ENCODE measurements around the gene KCTD15. TPM values are rescaled to one million over a fixed set of nuclear protein-coding genes. Genes with fewer than 3 reads are reported as not detected.

Gene KCTD15
- total and polyA plus RNA-seq, 12 donors: 3.4 to 21.7 (median 11.2) TPM

DNA sequence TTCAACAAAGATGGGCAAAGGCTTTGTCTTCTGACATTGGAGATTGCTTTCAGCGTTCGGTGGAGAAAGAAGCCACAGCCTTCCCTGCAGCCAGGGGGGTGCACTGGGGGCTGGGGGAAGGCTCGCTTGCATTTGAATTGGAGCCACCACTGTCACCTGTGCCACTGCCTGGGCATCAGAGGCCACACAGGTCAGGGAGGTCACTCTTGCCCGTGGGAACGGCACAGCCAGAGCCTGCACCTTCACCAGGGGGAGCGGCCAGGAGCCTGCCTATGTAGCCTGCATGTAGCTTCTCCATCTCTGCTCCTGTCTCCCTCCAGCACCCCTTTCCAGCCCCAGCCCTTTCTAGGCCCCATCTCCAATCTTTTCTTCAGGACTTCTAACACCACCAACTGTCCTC is 43.7 kb upstream of the KCTD15 start:
- TF ChIP-seq, protein P1, sequence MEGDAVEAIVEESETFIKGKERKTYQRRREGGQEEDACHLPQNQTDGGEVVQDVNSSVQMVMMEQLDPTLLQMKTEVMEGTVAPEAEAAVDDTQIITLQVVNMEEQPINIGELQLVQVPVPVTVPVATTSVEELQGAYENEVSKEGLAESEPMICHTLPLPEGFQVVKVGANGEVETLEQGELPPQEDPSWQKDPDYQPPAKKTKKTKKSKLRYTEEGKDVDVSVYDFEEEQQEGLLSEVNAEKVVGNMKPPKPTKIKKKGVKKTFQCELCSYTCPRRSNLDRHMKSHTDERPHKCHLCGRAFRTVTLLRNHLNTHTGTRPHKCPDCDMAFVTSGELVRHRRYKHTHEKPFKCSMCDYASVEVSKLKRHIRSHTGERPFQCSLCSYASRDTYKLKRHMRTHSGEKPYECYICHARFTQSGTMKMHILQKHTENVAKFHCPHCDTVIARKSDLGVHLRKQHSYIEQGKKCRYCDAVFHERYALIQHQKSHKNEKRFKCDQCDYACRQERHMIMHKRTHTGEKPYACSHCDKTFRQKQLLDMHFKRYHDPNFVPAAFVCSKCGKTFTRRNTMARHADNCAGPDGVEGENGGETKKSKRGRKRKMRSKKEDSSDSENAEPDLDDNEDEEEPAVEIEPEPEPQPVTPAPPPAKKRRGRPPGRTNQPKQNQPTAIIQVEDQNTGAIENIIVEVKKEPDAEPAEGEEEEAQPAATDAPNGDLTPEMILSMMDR (IDR thresholded peaks at IDR 0.05): no peak
- no peak for TF ChIP-seq POLR2A (IDR thresholded peaks at IDR 0.05)
- 74 to 81% (median 78%) methylated on average over 3 to 6 of the region's 6 CpGs for WGBS, 4 donors
- Histone ChIP-seq H3K27ac (no peak overlapping the region), H3K9me3 (replicated peaks in 1 of 3) (no peaks in the 10 kb centered on the region), H3K36me3 (replicated peaks in 1 of 2) (no peaks in the 10 kb centered on the region), H3K4me1 (replicated peaks in 1 of 2) (no peaks in the 10 kb centered on the region), H3K27me3 (no peaks in the 10 kb centered on the region), H3K4me3 (no peak overlapping the region)
- intact Hi-C loops (cut with DNase I): no loop called here
- no peak for DNase-seq

DNA sequence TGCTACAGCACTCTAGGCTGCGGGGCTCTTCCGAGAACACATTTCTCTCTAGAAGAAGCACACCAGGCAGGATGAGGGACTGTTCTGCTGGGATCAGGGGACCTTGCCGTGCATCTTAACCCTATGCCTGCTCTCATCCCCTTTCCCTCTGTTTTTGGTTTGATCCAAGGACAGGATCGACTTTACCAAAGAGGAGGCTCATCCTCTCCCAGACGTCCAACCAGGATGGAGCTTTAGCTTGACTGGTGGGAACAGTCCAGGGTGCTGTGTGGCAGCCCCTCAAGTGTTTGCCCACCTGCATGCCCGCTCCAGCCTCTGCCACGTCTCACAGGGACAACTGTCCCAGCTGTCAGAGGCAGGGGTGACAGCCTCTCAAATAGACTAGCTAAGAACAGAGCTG is 42.3 kb upstream of the KCTD15 start:
- no peak overlapping the region for H3K27ac ChIP-seq
- no peaks in the 10 kb centered on the region for H3K27me3 ChIP-seq
- intact Hi-C loops (cut with DNase I): no loop called here
- no peaks in the 10 kb centered on the region for H3K36me3 ChIP-seq (replicated peaks in 1 of 2)
- H3K9me3 ChIP-seq (replicated peaks in 1 of 3): no peaks in the 10 kb centered on the region
- H3K4me3 ChIP-seq: no peak overlapping the region
- WGBS, 4 donors: 53 to 78% (median 58%) methylated on average over 5 to 7 of the region's 7 CpGs
- TF ChIP-seq, protein P1 (IDR thresholded peaks at IDR 0.05): no peak
- TF ChIP-seq POLR2A (IDR thresholded peaks at IDR 0.05): no peak
- H3K4me1 ChIP-seq (replicated peaks in 1 of 2): no peaks in the 10 kb centered on the region
- no peak for DNase-seq

DNA sequence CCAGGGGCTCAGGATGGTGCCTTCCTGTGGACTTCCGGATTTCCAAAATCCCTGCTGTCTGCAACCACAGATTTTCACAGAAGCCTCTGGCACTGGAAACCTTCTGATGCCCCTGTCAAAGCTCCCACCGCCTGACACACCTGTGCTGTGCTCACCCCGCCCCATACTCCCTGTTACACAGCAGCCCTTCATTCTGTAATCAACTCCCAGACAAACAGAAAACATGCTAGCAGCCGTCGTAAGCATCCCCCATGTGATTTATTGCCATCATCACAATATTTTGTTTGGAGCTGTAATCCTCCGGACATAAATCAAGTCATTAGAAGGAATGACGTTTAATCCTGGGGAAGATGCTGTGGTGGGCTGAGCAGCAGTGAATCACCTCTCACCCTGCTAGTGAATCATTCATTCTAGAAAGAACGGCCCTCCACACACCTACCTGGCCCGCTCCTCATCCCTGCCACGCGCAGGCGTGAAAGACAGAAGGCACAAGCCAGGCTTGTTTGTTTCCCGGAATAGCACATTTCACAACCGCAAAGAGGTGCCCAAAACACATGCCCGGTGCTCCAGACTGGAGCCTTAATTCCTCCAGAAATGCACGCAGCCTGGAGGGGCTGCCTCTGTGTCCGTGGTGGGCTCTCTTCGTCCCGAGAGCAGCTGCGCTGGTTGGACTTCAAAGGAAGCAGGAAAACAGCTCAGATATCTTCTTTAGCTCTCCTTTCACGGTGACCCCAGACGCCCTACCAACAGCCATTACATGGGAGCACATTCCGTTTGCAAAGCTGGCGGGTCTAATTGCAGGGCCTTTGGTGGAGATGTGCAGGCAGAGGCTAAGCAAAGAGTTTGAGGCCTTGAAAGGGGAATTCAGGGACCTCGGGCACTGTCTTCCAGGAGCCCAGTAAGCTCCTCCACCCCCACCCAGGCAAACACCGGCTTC is 41.3 kb upstream of the KCTD15 start:
- intact Hi-C loops (cut with DNase I): no loop called here
- no peaks in the 10 kb centered on the region for H3K27me3 ChIP-seq

DNA sequence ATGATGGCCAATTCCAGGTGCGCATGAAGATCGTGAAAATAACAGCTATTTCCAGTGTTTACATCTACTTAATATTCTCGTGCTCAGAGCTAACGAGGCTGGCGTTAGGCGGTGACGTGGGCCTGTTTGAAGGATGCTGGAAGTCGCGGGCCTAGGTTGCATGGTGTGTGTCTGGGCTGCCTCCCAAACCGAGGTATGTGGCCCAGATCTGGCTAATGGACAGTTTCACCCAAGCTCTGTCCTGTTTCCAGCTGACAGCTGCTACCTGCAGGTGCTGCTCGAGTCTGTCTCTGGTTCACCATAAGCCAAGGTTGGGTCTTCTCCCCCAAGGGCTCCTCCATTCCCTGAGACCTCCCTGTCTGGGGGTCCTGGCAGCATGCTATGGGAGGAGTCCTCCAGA is 40.5 kb upstream of the KCTD15 start:
- H3K9me3 ChIP-seq (replicated peaks in 1 of 3): no peaks in the 10 kb centered on the region
- intact Hi-C loops (cut with DNase I): no loop called here
- no peaks in the 10 kb centered on the region for H3K4me1 ChIP-seq (replicated peaks in 1 of 2)
- no peak overlapping the region for H3K27ac ChIP-seq
- no peaks in the 10 kb centered on the region for H3K27me3 ChIP-seq
- WGBS, 4 donors: 83 to 96% (median 89%) methylated on average over 10 to 11 of the region's 11 CpGs
- H3K36me3 ChIP-seq (replicated peaks in 1 of 2): no peaks in the 10 kb centered on the region
- TF ChIP-seq, protein P1 (IDR thresholded peaks at IDR 0.05): no peak
- no peak for TF ChIP-seq POLR2A (IDR thresholded peaks at IDR 0.05)
- H3K4me3 ChIP-seq: no peak overlapping the region
- no peak for DNase-seq

More for the DNA sequence above, 41.3 kb upstream of the KCTD15 start:
- Histone ChIP-seq H3K4me3 (no peak overlapping the region), H3K36me3 (replicated peaks in 1 of 2) (no peaks in the 10 kb centered on the region), H3K27ac (no peak overlapping the region), H3K9me3 (replicated peaks in 1 of 3) (no peaks in the 10 kb centered on the region), H3K4me1 (replicated peaks in 1 of 2) (no peaks in the 10 kb centered on the region)
- TF ChIP-seq, protein P1 (IDR thresholded peaks at IDR 0.05): no peak
- no peak for TF ChIP-seq POLR2A (IDR thresholded peaks at IDR 0.05)
- 43 to 58% (median 48%) methylated on average over 25 to 26 of the region's 26 CpGs for WGBS, 4 donors
- DNase-seq: no peak
